Frontal cortex (tissue), 4 donors: ENCODE data around the gene CECR2. TPM values are rescaled to one million over a fixed set of nuclear protein-coding genes. Genes with fewer than 3 reads are reported as not detected.
A peak's percentile ranks its signal among the peaks of the same experiment; 100 is the strongest.
"Not testable (repeated sequence)": the region's sequence is repeated elsewhere in the genome, so short reads cannot be mapped to it uniquely, and the experiment has no call there.

Source experiments
- DNase-seq, 2 donors: peaks; one replicate each; pipeline ENCODE4 v3.0.0; 2012; ENCODE audit warnings: low spot score in 2 of 2
- FAIRE-seq: peaks from 2 replicates; lab custom pipeline; 2012; peaks lifted over from hg19 to GRCh38; lab: Jason Lieb, UNC
- total RNA-seq: library from RNA; depleted of rRNA; stranded (reverse); fragments of >200 nt; gene quantifications from one replicate; pipeline ENCODE4 v1.2.3, GENCODE V29; 2014
- donor health status: control.
- donor health status: control.
- donor health status: control.

Gene CECR2
- total RNA-seq, 1 donor from 2014 or later, result 2.9 TPM

GRCh38 chr22:17491090-17491640, 121.9 kb downstream of the CECR2 start:
- FAIRE-seq, result no peak
- no peak for DNase-seq

- FAIRE-seq (no peak), DNase-seq (peak in 1 of 2 donors; percentile 20)
Observed at GRCh38 chr22:17492247-17492646, 123.0 kb downstream of the CECR2 start.

GRCh38 chr22:17493419-17493981, 124.2 kb downstream of the CECR2 start:
- DNase-seq (no peak), FAIRE-seq (no peak)

- DNase-seq (no peak), FAIRE-seq (no peak)
Observed at GRCh38 chr22:17496841-17497240, 127.6 kb downstream of the CECR2 start.

GRCh38 chr22:17501679-17502285, 132.5 kb downstream of the CECR2 start:
- peak; percentile 74 for FAIRE-seq
- peak; percentile 50 to 58 for DNase-seq

GRCh38 chr22:17508110-17508509, 138.8 kb downstream of the CECR2 start:
- DNase-seq, result no peak
- no peak for FAIRE-seq

GRCh38 chr22:17512960-17513359, 143.7 kb downstream of the CECR2 start:
- DNase-seq (no peak), FAIRE-seq (no peak)

- no peak for FAIRE-seq
- DNase-seq, result no peak
Observed at GRCh38 chr22:17513612-17514011, 144.4 kb downstream of the CECR2 start.

- no peak for DNase-seq
- no peak for FAIRE-seq
Observed at GRCh38 chr22:17514084-17514483, 144.8 kb downstream of the CECR2 start.

- DNase-seq, result no peak
- no peak for FAIRE-seq
Observed at GRCh38 chr22:17518406-17518805, 149.1 kb downstream of the CECR2 start.

- not testable (repeated sequence) for FAIRE-seq, DNase-seq
Observed at GRCh38 chr22:17521971-17522370, 152.7 kb downstream of the CECR2 start.

- DNase-seq (no peak), FAIRE-seq (no peak)
Observed at GRCh38 chr22:17523925-17524324, 154.7 kb downstream of the CECR2 start.

- DNase-seq, result peak in 1 of 2 donors; percentile 37
- no peak for FAIRE-seq
Observed at GRCh38 chr22:17536269-17536668, 167.0 kb downstream of the CECR2 start.

GRCh38 chr22:17537155-17537554, 167.9 kb downstream of the CECR2 start:
- FAIRE-seq, result no peak

GRCh38 chr22:17540481-17540880, 171.2 kb downstream of the CECR2 start:
- no peak for DNase-seq
- no peak for FAIRE-seq

More at GRCh38 chr22:17537155-17537554, 167.9 kb downstream of the CECR2 start:
- DNase-seq, result no peak

GRCh38 chr22:17541476-17541875, 172.2 kb downstream of the CECR2 start:
- FAIRE-seq, result no peak

GRCh38 chr22:17542452-17542851, 173.2 kb downstream of the CECR2 start:
- DNase-seq, result no peak
- no peak for FAIRE-seq

More at GRCh38 chr22:17541476-17541875, 172.2 kb downstream of the CECR2 start:
- no peak for DNase-seq

GRCh38 chr22:17548010-17548755, 178.9 kb downstream of the CECR2 start:
- FAIRE-seq, result no peak
- DNase-seq, result no peak

- FAIRE-seq (no peak), DNase-seq (no peak)
Observed at GRCh38 chr22:17548756-17549035, 179.4 kb downstream of the CECR2 start.

GRCh38 chr22:17549183-17549582, 179.9 kb downstream of the CECR2 start:
- FAIRE-seq (no peak), DNase-seq (no peak)

- no peak for FAIRE-seq
- no peak for DNase-seq
Observed at GRCh38 chr22:17549655-17550054, 180.4 kb downstream of the CECR2 start.
